HG03060 (cell line): ENCODE measurements around the gene IRGC.
A peak's percentile ranks its signal among the peaks of the same experiment; 100 is the strongest.
"Not testable (repeated sequence)": the region's sequence is repeated elsewhere in the genome, so short reads cannot be mapped to it uniquely, and the experiment has no call there.

ENCODE experiments used
- ATAC-seq: cut with Tn5 transposase; IDR thresholded peaks from one replicate; pipeline ENCODE4 v1.9.1; 2021; ENCODE audit warnings: low read depth, moderate number of reproducible peaks; ENCODE audit not compliant: unreplicated experiment

Gene IRGC

GRCh38 chr19:43751466-43752220 is 35.8 kb downstream of the IRGC start:
- ATAC-seq: no peak

- no peak for ATAC-seq
Observed at GRCh38 chr19:43752287-43752875, 36.5 kb downstream of the IRGC start.

- no peak for ATAC-seq
Observed at GRCh38 chr19:43754253-43754502, 38.3 kb downstream of the IRGC start.

- ATAC-seq: peak; percentile 33
Observed at GRCh38 chr19:43754503-43755255, 38.8 kb downstream of the IRGC start, which contains the start of gene SMG9. Gene SMG9 (minus strand): TSS chr19:43754962. CDS start chr19:43750741, 4,221 bp downstream.

- no peak for ATAC-seq
Observed at GRCh38 chr19:43755256-43755801, 39.5 kb downstream of the IRGC start.

- no peak for ATAC-seq
Observed at GRCh38 chr19:43759515-43759914, 43.6 kb downstream of the IRGC start.

- ATAC-seq: no peak
Observed at GRCh38 chr19:43760941-43761340, 45.1 kb downstream of the IRGC start.

- no peak for ATAC-seq
Observed at GRCh38 chr19:43762814-43763213, 46.9 kb downstream of the IRGC start.

- ATAC-seq: no peak
Observed at GRCh38 chr19:43763473-43763939, 47.6 kb downstream of the IRGC start.

GRCh38 chr19:43764684-43765083 is 48.8 kb downstream of the IRGC start:
- not testable (repeated sequence) for ATAC-seq

- ATAC-seq: peak; percentile 40
Observed at GRCh38 chr19:43765109-43765876, 49.4 kb downstream of the IRGC start.

- ATAC-seq: no peak
Observed at GRCh38 chr19:43766755-43767043, 50.8 kb downstream of the IRGC start.

GRCh38 chr19:43767316-43767715 is 51.4 kb downstream of the IRGC start:
- ATAC-seq: no peak

GRCh38 chr19:43767818-43768217 is 51.9 kb downstream of the IRGC start:
- no peak for ATAC-seq

GRCh38 chr19:43768273-43769050 is 52.6 kb downstream of the IRGC start:
- no peak for ATAC-seq

GRCh38 chr19:43769256-43769655 is 53.4 kb downstream of the IRGC start:
- no peak for ATAC-seq
